SK-N-SH treated with all-trans-retinoic acid at 6 μM for 48 hours (cell line): Measurements from ENCODE around the gene LYL1.

ENCODE experiments used
- ATAC-seq: fragments of 200-7000 bp; cut with Tn5 transposase; 3 replicates; pipeline ENCODE4 v1.9.1; 2020; ENCODE audit warnings: mild to moderate bottlenecking, moderate library complexity
- ARNTL ChIP-seq: fragments of 450-650 bp; formaldehyde crosslinking; IDR thresholded peaks from 2 replicates; pipeline ENCODE4 v1.5.0; 2020; ENCODE audit warnings: low read depth, mild to moderate bottlenecking, moderate library complexity, borderline replicate concordance
- BACH2 ChIP-seq: fragments of 250-450 bp; sonication (Bioruptor Pico); IDR thresholded peaks from 2 replicates; pipeline ENCODE4 v1.9.0; 2021; ENCODE audit warnings: mild to moderate bottlenecking, borderline replicate concordance
- CREB5 ChIP-seq: fragments of 250-450 bp; sonication (Bioruptor Pico); IDR thresholded peaks from 2 replicates; pipeline ENCODE4 v1.5.1; 2020; ENCODE audit warnings: low read depth, mild to moderate bottlenecking, moderate library complexity
- CSDC2 ChIP-seq: fragments of 250-450 bp; sonication (Bioruptor Pico); IDR thresholded peaks from 2 replicates; pipeline ENCODE4 v1.5.0; 2020; ENCODE audit warnings: mild to moderate bottlenecking, moderate library complexity
- ESRRG ChIP-seq: fragments of 250-450 bp; sonication (Bioruptor Pico); IDR thresholded peaks from 2 replicates; pipeline ENCODE4 v1.6.1; 2021; ENCODE audit warnings: mild to moderate bottlenecking
- GLIS3 ChIP-seq: fragments of 250-450 bp; sonication (Bioruptor Pico); IDR thresholded peaks from 2 replicates; pipeline ENCODE4 v1.5.0; 2020; ENCODE audit warnings: mild to moderate bottlenecking, moderate library complexity
- ISL1 ChIP-seq: fragments of 250-450 bp; sonication (Bioruptor Pico); IDR thresholded peaks from 2 replicates; pipeline ENCODE4 v2.1.2; 2022; ENCODE audit warnings: mild to moderate bottlenecking, moderate library complexity
- OSR1 ChIP-seq: fragments of 250-450 bp; sonication (Bioruptor Pico); IDR thresholded peaks from 2 replicates; pipeline ENCODE4 v1.8.0; 2022; ENCODE audit warnings: moderate library complexity, mild to moderate bottlenecking, inconsistent platforms
- PATZ1 ChIP-seq: fragments of 250-450 bp; sonication (Bioruptor Pico); IDR thresholded peaks from 2 replicates; pipeline ENCODE4 v1.8.0; 2020; ENCODE audit warnings: mild to moderate bottlenecking, moderate library complexity, borderline replicate concordance
- PPARA ChIP-seq: fragments of 250-450 bp; sonication (Bioruptor Pico); IDR thresholded peaks from 2 replicates; pipeline ENCODE4 v1.5.0; 2020; ENCODE audit warnings: mild to moderate bottlenecking, borderline replicate concordance
- RARB ChIP-seq: fragments of 250-450 bp; sonication (Bioruptor Pico); IDR thresholded peaks from 2 replicates; pipeline ENCODE4 v1.8.0; 2021; ENCODE audit warnings: mild to moderate bottlenecking, moderate library complexity
- SNAI2 ChIP-seq: fragments of 250-450 bp; sonication (Bioruptor Pico); IDR thresholded peaks from 2 replicates; pipeline ENCODE4 v1.5.0; 2020; ENCODE audit warnings: mild to moderate bottlenecking, moderate library complexity
- TOX ChIP-seq: fragments of 250-450 bp; sonication (Bioruptor Pico); IDR thresholded peaks from 2 replicates; pipeline ENCODE4 v1.8.0; 2021; ENCODE audit warnings: mild to moderate bottlenecking, moderate library complexity, borderline replicate concordance
- TSHZ2 ChIP-seq: fragments of 250-450 bp; sonication (Bioruptor Pico); IDR thresholded peaks from 2 replicates; pipeline ENCODE4 v1.5.0; 2020; ENCODE audit warnings: mild to moderate bottlenecking, moderate library complexity
- ZC3H10 ChIP-seq: fragments of 250-450 bp; sonication (Bioruptor Pico); IDR thresholded peaks from 2 replicates; pipeline ENCODE4 v1.5.1; 2021; ENCODE audit warnings: mild to moderate bottlenecking, moderate library complexity
- ZFP3 ChIP-seq: fragments of 250-450 bp; sonication (Bioruptor Pico); IDR thresholded peaks from 2 replicates; pipeline ENCODE4 v1.5.0; 2020; ENCODE audit warnings: mild to moderate bottlenecking, moderate library complexity
- ZFP30 ChIP-seq: fragments of 450-650 bp; formaldehyde crosslinking; IDR thresholded peaks from 2 replicates; pipeline ENCODE4 v1.5.0; 2022; ENCODE audit warnings: mild to moderate bottlenecking, moderate library complexity
- ZNF565 ChIP-seq: fragments of 450-650 bp; formaldehyde crosslinking; conservative IDR thresholded peaks from 2 replicates; pipeline ENCODE4 v1.5.0; 2020; ENCODE audit warnings: low read depth, mild to moderate bottlenecking, moderate library complexity
- ZNF70 ChIP-seq: fragments of 450-650 bp; formaldehyde crosslinking; IDR thresholded peaks from 2 replicates; pipeline ENCODE4 v1.5.0; 2020; ENCODE audit warnings: mild to moderate bottlenecking, moderate library complexity
- ZNF8 ChIP-seq: fragments of 450-650 bp; formaldehyde crosslinking; IDR thresholded peaks from 2 replicates; pipeline ENCODE4 v1.5.0; 2020; ENCODE audit warnings: mild to moderate bottlenecking, moderate library complexity

The LYL1 gene

GRCh38 chr19:13054626-13055212 lies 47.9 kb downstream of the LYL1 start:
- ATAC-seq = peak; percentile 2; the same call in 2 of the 3 replicates
- TF ChIP-seq OSR1 (CRISPR knock-in tag) (no peak), ZFP30 (CRISPR knock-in tag) (no peak), ZNF70 (CRISPR knock-in tag) (no peak), ESRRG (CRISPR knock-in tag) (no peak), PATZ1 (CRISPR knock-in tag) (no peak), SNAI2 (CRISPR knock-in tag) (no peak), ZC3H10 (CRISPR knock-in tag) (no peak), ZNF8 (CRISPR knock-in tag) (no peak), RARB (CRISPR knock-in tag) (no peak), ZNF565 (no peak), ZFP3 (CRISPR knock-in tag) (no peak), BACH2 (CRISPR knock-in tag) (no peak)

- no peak for TF ChIP-seq CREB5 (CRISPR knock-in tag)
- 0 out of 2 replicates have a peak, but pooled peaks have one; percentile 39 for TF ChIP-seq TSHZ2 (CRISPR knock-in tag)
- no peak for TF ChIP-seq ZNF8 (CRISPR knock-in tag)
- 0 out of 2 replicates have a peak, but pooled peaks have one; percentile 19 for TF ChIP-seq ISL1 (CRISPR knock-in tag)
- TF ChIP-seq PATZ1 (CRISPR knock-in tag) = peak; percentile 85; the same call in 1 of the 2 replicates
- TF ChIP-seq ZFP3 (CRISPR knock-in tag) = peak; percentile 22; the same call in 1 of the 2 replicates
- peak; percentile 8; the same call in 1 of the 2 replicates for TF ChIP-seq CSDC2 (CRISPR knock-in tag)
- no peak for TF ChIP-seq TOX (CRISPR knock-in tag)
- no peak for TF ChIP-seq PPARA (CRISPR knock-in tag)
- TF ChIP-seq GLIS3 = 0 out of 2 replicates have a peak, but pooled peaks have one; percentile 9
- TF ChIP-seq SNAI2 (CRISPR knock-in tag) = 0 out of 2 replicates have a peak, but pooled peaks have one; percentile 32
- no peak for TF ChIP-seq BACH2 (CRISPR knock-in tag)
- ATAC-seq = peak; percentile 65
Measured at GRCh38 chr19:13053761-13054625, 48.7 kb downstream of the LYL1 start.

GRCh38 chr19:13053238-13053637 lies 49.4 kb downstream of the LYL1 start:
- TF ChIP-seq SNAI2 (CRISPR knock-in tag) = no peak
- TF ChIP-seq RARB (CRISPR knock-in tag) = no peak
- TF ChIP-seq ARNTL (CRISPR knock-in tag) = no peak
- no peak for TF ChIP-seq ISL1 (CRISPR knock-in tag)
- TF ChIP-seq ZFP3 (CRISPR knock-in tag) = no peak
- ATAC-seq = no peak
